NCI-H82 treated with DMSO at 0.1 percent for 48 hours (cell line): ENCODE data around the gene OR10T2.
"Not testable (repeated sequence)": the region's sequence is repeated elsewhere in the genome, so short reads cannot be mapped to it uniquely, and the experiment has no call there.

Experiments used
- DNase-seq: peaks from one replicate; lab custom pipeline; 2025; ENCODE audit not compliant: unreplicated experiment; lab: John Stamatoyannopoulos, UW

The OR10T2 gene

DNA sequence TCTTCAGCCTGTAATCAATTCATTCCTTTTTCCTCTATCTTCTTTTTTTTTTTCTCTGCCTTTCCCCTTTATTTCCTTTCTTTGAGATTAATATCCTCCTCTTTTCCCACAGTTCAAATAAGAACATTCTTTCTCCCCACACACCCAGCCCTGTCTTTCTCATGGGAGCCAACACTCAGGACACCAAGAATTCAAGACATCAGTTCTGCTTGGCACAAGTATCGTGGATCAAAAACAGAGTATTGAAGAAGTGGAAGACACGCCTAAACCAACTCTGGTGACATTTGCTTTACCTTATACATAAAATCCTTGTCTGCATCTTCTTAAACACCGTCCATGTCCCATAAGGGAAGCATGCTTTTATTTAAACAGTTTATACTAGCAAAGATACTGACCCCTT is 42.6 kb downstream of the OR10T2 start:
- no peak for DNase-seq

DNA sequence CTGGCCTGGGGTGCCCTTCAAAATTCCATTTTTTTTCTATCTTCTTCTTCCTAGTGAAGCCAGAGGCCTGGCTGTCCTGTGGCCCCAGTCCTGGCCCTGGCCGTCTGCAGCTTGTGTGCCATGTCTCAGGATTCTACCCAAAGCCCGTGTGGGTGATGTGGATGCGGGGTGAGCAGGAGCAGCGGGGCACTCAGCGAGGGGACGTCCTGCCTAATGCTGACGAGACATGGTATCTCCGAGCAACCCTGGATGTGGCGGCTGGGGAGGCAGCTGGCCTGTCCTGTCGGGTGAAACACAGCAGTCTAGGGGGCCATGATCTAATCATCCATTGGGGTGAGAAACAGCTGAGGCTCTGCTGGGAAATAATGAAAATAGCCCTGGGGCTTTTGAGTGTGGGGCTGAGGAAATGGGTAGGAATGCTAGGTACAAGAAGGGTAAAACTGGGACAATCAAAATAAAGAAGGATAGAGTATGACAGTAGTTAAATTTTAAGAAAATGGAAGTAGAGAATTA is 43.4 kb downstream of the OR10T2 start:
- no peak for DNase-seq

DNA sequence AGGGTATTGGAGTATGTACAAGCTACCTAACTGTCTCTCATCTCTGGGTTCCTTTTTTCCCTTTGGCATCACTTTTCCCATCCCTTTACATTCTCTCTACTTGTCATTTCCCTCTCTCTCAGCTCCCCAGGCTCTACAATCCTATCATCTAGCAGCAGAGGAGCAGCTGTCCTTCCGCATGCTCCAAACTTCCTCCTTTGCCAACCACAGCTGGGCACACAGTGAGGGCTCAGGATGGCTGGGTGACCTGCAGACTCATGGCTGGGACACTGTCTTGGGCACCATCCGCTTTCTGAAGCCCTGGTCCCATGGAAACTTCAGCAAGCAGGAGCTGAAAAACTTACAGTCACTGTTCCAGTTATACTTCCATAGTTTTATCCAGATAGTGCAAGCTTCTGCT is 45.0 kb downstream of the OR10T2 start:
- DNase-seq, result no peak

DNA sequence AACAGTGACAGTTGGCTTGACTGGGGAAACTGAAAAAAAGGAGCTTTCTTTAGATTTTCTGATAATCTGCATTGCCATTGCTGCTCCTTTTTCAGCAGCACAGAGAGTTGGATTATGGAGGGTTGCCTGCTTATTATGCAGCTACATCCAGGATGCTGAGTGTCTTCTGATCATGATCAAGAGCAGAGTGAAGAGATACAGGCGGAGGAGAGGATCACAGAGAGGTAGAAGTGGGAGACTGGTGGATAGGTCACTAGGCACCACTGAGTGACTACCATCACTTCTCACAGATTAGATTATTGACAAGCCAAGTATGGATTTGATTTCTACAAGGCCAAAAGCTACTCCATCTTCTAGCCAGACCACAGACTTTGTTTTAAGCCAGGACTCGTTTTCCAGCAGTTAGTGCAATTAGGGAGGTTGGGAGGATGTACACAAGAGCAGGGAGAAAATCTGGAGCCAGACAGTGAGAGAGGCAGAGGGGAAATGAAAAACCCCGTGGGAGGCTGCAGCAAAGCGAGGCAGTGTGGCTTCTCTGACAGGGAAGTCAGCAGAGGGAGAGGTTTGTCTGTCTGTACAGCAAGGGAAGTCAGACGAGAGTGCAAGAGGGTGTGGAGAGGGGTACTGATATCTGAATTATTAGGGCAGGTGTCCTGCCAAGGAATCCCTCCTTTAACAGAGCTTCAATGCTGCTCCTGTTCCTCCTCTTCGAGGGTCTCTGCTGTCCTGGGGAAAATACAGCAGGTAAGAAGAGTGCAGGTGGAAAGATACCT is 45.8 kb downstream of the OR10T2 start, which contains the start of gene CD1E:
Gene CD1E (plus strand): TSS at position 592 of the 773 bp plus-strand sequence. CDS start 95 bp downstream, at position 687.
- no peak for DNase-seq

DNA sequence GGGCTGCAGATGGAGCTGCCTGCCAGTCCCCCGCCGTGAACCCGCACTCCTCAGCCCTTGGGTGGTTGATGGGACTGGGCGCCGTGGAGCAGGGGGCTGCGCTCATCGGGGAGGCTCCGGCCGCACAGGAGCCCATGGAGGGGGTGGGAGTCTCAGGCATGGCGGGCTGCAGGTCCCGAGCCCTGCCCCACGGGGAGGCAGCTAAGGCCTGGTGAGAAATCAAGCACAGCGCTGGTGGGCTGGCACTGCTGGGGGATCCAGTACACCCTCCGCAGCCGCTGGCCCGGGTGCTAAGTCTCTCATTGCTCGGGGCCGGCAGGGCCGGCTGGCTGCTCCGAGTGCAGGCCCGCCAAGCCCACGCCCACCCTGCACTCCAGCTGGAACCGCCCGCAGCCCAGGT is 50.3 kb downstream of the OR10T2 start:
- DNase-seq, result not testable (repeated sequence)
